ENCODE measurements around the gene ADNP.
A peak's percentile ranks its signal among the peaks of the same experiment; 100 is the strongest.

DNA sequence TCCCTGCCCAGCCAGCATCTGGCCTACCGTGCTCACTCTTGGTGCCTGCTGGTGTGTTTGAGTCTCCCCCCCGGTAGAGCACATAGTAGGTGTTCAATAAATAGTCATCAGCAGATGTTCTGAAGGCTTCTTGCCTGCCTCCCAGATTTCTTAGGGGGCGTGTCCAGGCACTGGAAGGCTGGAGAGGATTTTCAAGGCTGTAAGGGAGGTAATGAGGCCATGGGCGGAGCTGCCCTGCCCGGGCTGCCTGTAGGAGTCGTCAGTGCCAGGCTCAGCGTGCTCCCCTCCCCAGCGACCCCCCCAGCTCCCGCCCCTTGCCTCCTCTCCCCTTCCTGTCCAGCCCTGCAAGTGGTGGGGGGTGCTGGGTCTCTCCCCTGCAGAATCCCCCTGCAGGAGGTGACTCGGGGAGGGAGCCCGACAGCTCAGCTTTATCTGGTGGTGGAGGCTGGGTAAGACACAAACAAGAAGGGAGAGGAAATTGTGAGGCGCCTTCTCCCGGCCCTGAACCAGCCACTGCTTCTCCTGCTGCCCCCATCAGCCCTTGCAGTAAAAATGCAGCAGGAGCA is 80.4 kb downstream of the ADNP start:
- TF ChIP-seq, protein P1, sequence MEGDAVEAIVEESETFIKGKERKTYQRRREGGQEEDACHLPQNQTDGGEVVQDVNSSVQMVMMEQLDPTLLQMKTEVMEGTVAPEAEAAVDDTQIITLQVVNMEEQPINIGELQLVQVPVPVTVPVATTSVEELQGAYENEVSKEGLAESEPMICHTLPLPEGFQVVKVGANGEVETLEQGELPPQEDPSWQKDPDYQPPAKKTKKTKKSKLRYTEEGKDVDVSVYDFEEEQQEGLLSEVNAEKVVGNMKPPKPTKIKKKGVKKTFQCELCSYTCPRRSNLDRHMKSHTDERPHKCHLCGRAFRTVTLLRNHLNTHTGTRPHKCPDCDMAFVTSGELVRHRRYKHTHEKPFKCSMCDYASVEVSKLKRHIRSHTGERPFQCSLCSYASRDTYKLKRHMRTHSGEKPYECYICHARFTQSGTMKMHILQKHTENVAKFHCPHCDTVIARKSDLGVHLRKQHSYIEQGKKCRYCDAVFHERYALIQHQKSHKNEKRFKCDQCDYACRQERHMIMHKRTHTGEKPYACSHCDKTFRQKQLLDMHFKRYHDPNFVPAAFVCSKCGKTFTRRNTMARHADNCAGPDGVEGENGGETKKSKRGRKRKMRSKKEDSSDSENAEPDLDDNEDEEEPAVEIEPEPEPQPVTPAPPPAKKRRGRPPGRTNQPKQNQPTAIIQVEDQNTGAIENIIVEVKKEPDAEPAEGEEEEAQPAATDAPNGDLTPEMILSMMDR (conservative IDR thresholded peaks at IDR 0.05; ENCODE audit: low read length) = peak; percentile 48
- no peak for TF ChIP-seq EZH2phosphoT487 (IDR thresholded peaks at IDR 0.05; ENCODE audit: borderline replicate concordance, low read depth, low read length)
